GM23338 (cell line): ENCODE results near the gene BCCIP. TPM values are rescaled to one million over a fixed set of nuclear protein-coding genes. Genes with fewer than 3 reads are reported as not detected.
A peak's percentile ranks its signal among the peaks of the same experiment; 100 is the strongest.

Source experiments
- ATAC-seq: fragments of 200-7000 bp; cut with Tn5 transposase; 3 replicates; pipeline ENCODE4 v1.9.1; 2020
- DNase-seq: peaks from one replicate; pipeline ENCODE4 v3.0.0-alpha.2; 2015; ENCODE audit warnings: low spot score
- H2AFZ ChIP-seq: fragments of 200-600 bp; sonication (generic); 2 replicates; pipeline ENCODE4 v1.8.0; 2016; ENCODE audit warnings: antibody characterized with exemption, mild to moderate bottlenecking, moderate library complexity
- H3F3A ChIP-seq: fragments of 200-600 bp; sonication (generic); replicated peaks from 2 replicates; pipeline ENCODE4 v1.8.0; 2017; ENCODE audit warnings: antibody characterized with exemption, mixed run types, low read depth
- H3K27ac ChIP-seq: fragments of 200-600 bp; sonication (generic); 2 replicates; pipeline ENCODE4 v1.6.1; 2016; ENCODE audit warnings: low read depth
- H3K27me3 ChIP-seq: fragments of 200-600 bp; sonication (generic); 2 replicates; pipeline ENCODE4 v1.8.0; 2016; ENCODE audit warnings: mild to moderate bottlenecking, mixed run types, moderate library complexity; ENCODE audit not compliant: insufficient read depth
- H3K36me3 ChIP-seq: fragments of 200-600 bp; sonication (generic); 2 replicates; pipeline ENCODE4 v1.8.0; 2016; ENCODE audit warnings: mild to moderate bottlenecking; ENCODE audit not compliant: insufficient read depth
- H3K4me1 ChIP-seq: fragments of 200-600 bp; sonication (generic); 2 replicates; pipeline ENCODE4 v1.8.0; 2016; ENCODE audit warnings: mild to moderate bottlenecking, moderate library complexity; ENCODE audit not compliant: insufficient read depth
- H3K4me2 ChIP-seq: fragments of 200-600 bp; sonication (generic); 2 replicates; pipeline ENCODE4 v1.7.1; 2017; ENCODE audit warnings: mixed run types
- H3K4me3 ChIP-seq: fragments of 200-600 bp; sonication (generic); 2 replicates; pipeline ENCODE4 v1.6.1; 2016; ENCODE audit warnings: mixed run types
- H3K79me2 ChIP-seq: fragments of 200-600 bp; sonication (generic); replicated peaks from 2 replicates; pipeline ENCODE4 v1.8.0; 2017; ENCODE audit warnings: mild to moderate bottlenecking; ENCODE audit not compliant: insufficient read depth
- H3K9me2 ChIP-seq: fragments of 200-600 bp; sonication (generic); 2 replicates; pipeline ENCODE4 v1.8.0; 2017; ENCODE audit not compliant: insufficient read depth
- H4K20me1 ChIP-seq: fragments of 200-600 bp; sonication (generic); replicated peaks from 2 replicates; pipeline ENCODE4 v1.8.0; 2017; ENCODE audit warnings: mild to moderate bottlenecking; ENCODE audit not compliant: insufficient read depth
- H3K27ac Mint-ChIP-seq: 2 replicates; pipeline ENCODE4 v1.8.0; 2020; ENCODE audit warnings: inconsistent platforms, mild to moderate bottlenecking, moderate library complexity, mixed read lengths
- H3K27me3 Mint-ChIP-seq: 3 replicates; pipeline ENCODE4 v1.8.0; 2022; ENCODE audit warnings: low read depth, mild to moderate bottlenecking, moderate library complexity, mixed read lengths, inconsistent platforms; ENCODE audit not compliant: insufficient read depth, poor library complexity
- H3K36me3 Mint-ChIP-seq: 3 replicates; pipeline ENCODE4 v1.8.0; 2021; ENCODE audit warnings: low read depth, mild to moderate bottlenecking, inconsistent platforms, moderate library complexity, mixed read lengths
- H3K4me1 Mint-ChIP-seq: 3 replicates; pipeline ENCODE4 v1.8.0; 2020; ENCODE audit warnings: mild to moderate bottlenecking, inconsistent platforms, mixed read lengths
- H3K4me3 Mint-ChIP-seq: 3 replicates; pipeline ENCODE4 v1.8.0; 2021; ENCODE audit warnings: moderate library complexity, mild to moderate bottlenecking, inconsistent platforms, mixed read lengths
- H3K9me3 Mint-ChIP-seq: 3 replicates; pipeline ENCODE4 v1.8.0; 2020; ENCODE audit warnings: moderate library complexity, mild to moderate bottlenecking, inconsistent platforms, mixed read lengths
- CREB1 ChIP-seq: fragments of 250-450 bp; sonication (Bioruptor Pico); IDR thresholded peaks from 2 replicates; pipeline ENCODE4 v1.5.0; 2020; ENCODE audit warnings: low read depth, mild to moderate bottlenecking, moderate library complexity
- CTCF ChIP-seq, 2 experiments: fragments of 200-600 bp in 1 of 2; sonication (generic) in 1 of 2; conservative IDR thresholded peaks; 2 replicates each; pipeline versions ENCODE4 v1.5.1 to v1.6.1; 2016 to 2017; ENCODE audit warnings: antibody characterized with exemption in 2 of 2, low read depth in 2 of 2, mild to moderate bottlenecking in 2 of 2, moderate library complexity in 1 of 2
- ETS1 ChIP-seq: IDR thresholded peaks from 2 replicates; pipeline ENCODE4 v1.6.1; 2016; ENCODE audit warnings: antibody characterized with exemption
- EZH2 ChIP-seq: fragments of 200-600 bp; sonication (generic); IDR thresholded peaks from one replicate; pipeline ENCODE4 v1.8.0; 2017; ENCODE audit warnings: antibody characterized with exemption, mild to moderate bottlenecking, low read depth; ENCODE audit not compliant: unreplicated experiment
- EZH2phosphoT487 ChIP-seq: fragments of 200-600 bp; sonication (generic); IDR thresholded peaks from one replicate; pipeline ENCODE4 v1.8.1; 2018; ENCODE audit warnings: antibody characterized with exemption; ENCODE audit not compliant: unreplicated experiment
- NANOG ChIP-seq: IDR thresholded peaks from 2 replicates; pipeline ENCODE4 v1.6.1; 2016; ENCODE audit warnings: antibody characterized with exemption, borderline replicate concordance
- REST ChIP-seq: IDR thresholded peaks from one replicate; pipeline ENCODE4 v1.6.1; 2018; ENCODE audit warnings: antibody characterized with exemption; ENCODE audit not compliant: unreplicated experiment
- STAT1 ChIP-seq: IDR thresholded peaks from one replicate; pipeline ENCODE4 v1.6.1; 2016; ENCODE audit warnings: antibody characterized with exemption; ENCODE audit not compliant: unreplicated experiment
- ZNF114 ChIP-seq: fragments of 250-450 bp; sonication (Bioruptor Pico); IDR thresholded peaks from 2 replicates; pipeline ENCODE4 v1.5.0; 2020; ENCODE audit warnings: mild to moderate bottlenecking, moderate library complexity
- polyA plus RNA-seq: library from polyadenylated mRNA; unstranded; fragments of >200 nt; fragmentation: Nextera tagmentation; extraction: Ambion mirVana; gene quantifications from 2 replicates; pipeline ENCODE4 v1.2.1, GENCODE V29; 2016
- total RNA-seq: library from RNA; depleted of rRNA; stranded (reverse); fragments of >200 nt; shearing (Covaris generic); gene quantifications from 2 replicates; pipeline ENCODE4 v1.2.3, GENCODE V29; 2014

The BCCIP gene
- total and polyA plus RNA-seq, 2 experiments from 2014 or later, result 98.6 to 214 TPM

- peaks cover 40% of the 10 kb centered on the region for H3K36me3 Mint-ChIP-seq
- peak overlapping the region; percentile 98 for H3K4me3 ChIP-seq
- H3K79me2 ChIP-seq, result peaks cover 56% of the 10 kb centered on the region
- no peaks in the 10 kb centered on the region for H3K9me3 Mint-ChIP-seq
- no peak overlapping the region for H3K27ac ChIP-seq
- H2AFZ ChIP-seq, result no peak overlapping the region
- no peak overlapping the region for H3K27ac Mint-ChIP-seq
- DNase-seq, result no peak
- no peaks in the 10 kb centered on the region for H3F3A ChIP-seq
- TF ChIP-seq EZH2 (no peak), CTCF (conservative IDR thresholded peaks at IDR 0.05; ENCODE audit: low read depth in 2 of 2) (no peak), ZNF114 (no peak), NANOG (no peak), EZH2phosphoT487 (no peak), CREB1 (CRISPR knock-in tag) (no peak), STAT1 (no peak), ETS1 (no peak)
- H3K4me1 Mint-ChIP-seq, result peaks cover 5% of the 10 kb centered on the region; the same call in 2 of the 3 replicates
- H3K9me2 ChIP-seq, result no peaks in the 10 kb centered on the region
- H3K4me3 Mint-ChIP-seq, result no peak overlapping the region
- H3K4me1 ChIP-seq, result peaks cover 10% of the 10 kb centered on the region
- H4K20me1 ChIP-seq, result peaks cover 42% of the 10 kb centered on the region
- ATAC-seq, result no peak
- H3K27me3 Mint-ChIP-seq, result peaks cover 2% of the 10 kb centered on the region
- no peaks in the 10 kb centered on the region for H3K27me3 ChIP-seq
- peak overlapping the region; percentile 99 for H3K4me2 ChIP-seq
- H3K36me3 ChIP-seq, result peaks cover 24% of the 10 kb centered on the region
These were observed 1.4 kb downstream of the BCCIP start for GRCh38 chr10:125824736-125825135.

- Histone ChIP-seq H3K27ac (no peak overlapping the region), H3K79me2 (peaks cover 51% of the 10 kb centered on the region), H2AFZ (no peak overlapping the region), H3K4me2 (no peak overlapping the region), H3K4me1 (peaks cover 10% of the 10 kb centered on the region), H3F3A (no peaks in the 10 kb centered on the region), H3K27me3 (no peaks in the 10 kb centered on the region), H3K9me2 (no peaks in the 10 kb centered on the region), H3K36me3 (peaks cover 44% of the 10 kb centered on the region), H3K4me3 (no peak overlapping the region), H4K20me1 (peaks cover 55% of the 10 kb centered on the region)
- H3K27ac Mint-ChIP-seq, result no peak overlapping the region
- H3K27me3 Mint-ChIP-seq, result peaks cover 2% of the 10 kb centered on the region
- DNase-seq, result no peak
- no peaks in the 10 kb centered on the region for H3K9me3 Mint-ChIP-seq
- peaks cover 60% of the 10 kb centered on the region for H3K36me3 Mint-ChIP-seq
- H3K4me1 Mint-ChIP-seq, result no peaks in the 10 kb centered on the region; the same call in 2 of the 3 replicates
- no peak for ATAC-seq
- no peak overlapping the region for H3K4me3 Mint-ChIP-seq
- no peak for TF ChIP-seq REST
- no peak for TF ChIP-seq ETS1
- TF ChIP-seq ZNF114, result no peak
These were observed 3.8 kb downstream of the BCCIP start for GRCh38 chr10:125827133-125827532.
